HG02884 (cell line): ENCODE measurements around the gene DLG4.
"Not testable (repeated sequence)": the region's sequence is repeated elsewhere in the genome, so short reads cannot be mapped to it uniquely, and the experiment has no call there.

ENCODE experiments used
- ATAC-seq: cut with Tn5 transposase; IDR thresholded peaks from one replicate; pipeline ENCODE4 v1.9.1; 2021; ENCODE audit warnings: mild to moderate bottlenecking, moderate library complexity; ENCODE audit not compliant: unreplicated experiment

The DLG4 gene

DNA sequence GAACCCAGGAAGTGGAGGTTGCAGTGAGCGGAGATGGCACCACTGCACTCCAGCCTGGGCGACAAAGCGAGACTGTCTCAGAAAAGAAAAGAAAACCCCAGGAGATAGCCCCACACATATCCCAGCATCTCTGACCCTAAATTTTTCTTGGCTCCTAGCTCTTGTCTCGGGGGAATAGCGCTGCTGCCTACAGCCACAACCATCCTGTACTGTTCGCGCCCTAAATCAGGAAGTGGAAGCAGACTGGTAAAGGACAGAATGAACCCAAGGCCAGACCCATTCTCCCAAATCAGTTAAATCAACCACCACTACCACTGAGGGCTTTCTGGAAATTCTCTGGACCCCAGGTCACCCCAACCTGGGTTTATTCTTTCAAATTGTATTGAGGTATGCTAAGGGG, 30.2 kb upstream of the DLG4 start:
- no peak for ATAC-seq

DNA sequence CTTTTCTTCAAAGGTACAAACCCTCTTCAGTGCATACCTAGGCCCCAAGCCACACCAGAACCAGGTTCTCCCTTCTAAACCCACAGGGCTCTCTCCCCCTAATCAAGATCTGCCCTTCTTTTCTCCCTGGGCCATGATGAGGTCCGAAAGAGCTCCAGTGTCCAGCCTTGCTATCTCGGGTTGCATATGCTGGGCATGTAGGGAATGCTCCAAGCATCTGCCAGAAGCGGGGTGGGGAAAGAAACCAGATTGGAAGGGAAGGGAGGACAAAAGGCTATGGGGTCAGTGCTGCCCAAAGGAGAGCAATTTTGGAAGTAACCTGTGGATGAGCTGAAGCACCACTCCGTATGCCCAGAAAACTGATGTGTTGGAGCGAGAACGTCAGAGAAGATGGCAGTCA, 29.6 kb upstream of the DLG4 start:
- no peak for ATAC-seq

DNA sequence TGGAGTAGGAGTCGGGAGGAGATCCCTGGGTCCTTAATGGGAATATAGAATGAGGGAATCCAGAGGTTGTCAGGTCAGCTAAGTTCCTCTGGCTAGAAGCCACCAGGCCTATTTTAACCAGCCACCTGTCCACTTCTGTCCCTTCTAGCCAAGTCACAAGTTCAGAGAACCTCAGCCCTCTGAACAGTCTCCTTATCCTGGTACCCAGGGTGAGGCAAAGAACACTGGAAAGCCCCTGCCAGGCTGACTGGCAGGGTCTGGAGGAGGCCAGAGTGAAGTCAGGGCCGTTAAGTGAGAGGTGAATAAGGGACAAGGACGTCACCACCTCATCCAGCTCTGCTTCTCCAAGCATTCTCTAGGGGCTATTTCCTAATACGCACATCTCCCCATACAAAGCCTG, 29.2 kb upstream of the DLG4 start:
- no peak for ATAC-seq

DNA sequence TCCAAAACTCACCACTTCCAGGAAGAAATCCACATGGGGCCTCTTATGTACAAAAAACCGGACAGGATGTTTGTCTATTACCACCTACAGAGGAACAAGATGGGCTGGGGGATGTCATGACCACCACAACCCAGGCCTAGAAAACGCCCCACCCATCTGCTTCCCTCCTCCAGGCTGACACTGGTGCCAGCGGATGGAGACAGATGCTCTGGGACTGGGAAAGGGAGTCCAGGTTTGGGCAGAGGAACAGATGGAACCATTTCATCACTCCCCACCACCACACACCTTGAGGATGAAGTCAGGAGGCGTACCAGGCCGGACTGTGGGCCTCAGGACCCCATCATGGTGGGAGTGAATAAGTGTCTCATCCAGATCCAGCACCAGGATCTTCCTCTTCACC, 27.1 kb upstream of the DLG4 start:
- ATAC-seq, result no peak

DNA sequence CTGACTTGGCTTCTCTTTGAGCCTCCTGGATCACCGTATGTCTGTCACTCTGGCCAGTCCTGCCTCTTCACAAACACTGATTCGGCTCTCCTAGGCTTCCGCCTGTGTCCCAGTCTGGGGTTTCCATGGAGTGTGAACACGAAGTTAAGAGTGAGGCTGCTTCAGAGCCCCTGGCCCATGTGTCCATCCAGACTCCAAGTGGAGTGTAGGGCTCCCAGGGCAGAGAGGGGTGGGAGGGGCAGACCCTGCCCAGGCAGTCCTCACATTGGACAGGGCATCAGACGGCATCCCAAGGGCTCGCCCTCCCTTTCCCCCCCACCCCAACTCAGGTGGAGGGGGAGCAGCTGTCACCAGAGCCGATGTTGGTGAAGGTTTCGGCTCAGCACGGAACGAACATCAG, 24.2 kb upstream of the DLG4 start:
- ATAC-seq, result not testable (repeated sequence)

- ATAC-seq, result no peak
These were observed 23.8 kb upstream of the DLG4 start for GRCh38 chr17:7243453-7243729.

DNA sequence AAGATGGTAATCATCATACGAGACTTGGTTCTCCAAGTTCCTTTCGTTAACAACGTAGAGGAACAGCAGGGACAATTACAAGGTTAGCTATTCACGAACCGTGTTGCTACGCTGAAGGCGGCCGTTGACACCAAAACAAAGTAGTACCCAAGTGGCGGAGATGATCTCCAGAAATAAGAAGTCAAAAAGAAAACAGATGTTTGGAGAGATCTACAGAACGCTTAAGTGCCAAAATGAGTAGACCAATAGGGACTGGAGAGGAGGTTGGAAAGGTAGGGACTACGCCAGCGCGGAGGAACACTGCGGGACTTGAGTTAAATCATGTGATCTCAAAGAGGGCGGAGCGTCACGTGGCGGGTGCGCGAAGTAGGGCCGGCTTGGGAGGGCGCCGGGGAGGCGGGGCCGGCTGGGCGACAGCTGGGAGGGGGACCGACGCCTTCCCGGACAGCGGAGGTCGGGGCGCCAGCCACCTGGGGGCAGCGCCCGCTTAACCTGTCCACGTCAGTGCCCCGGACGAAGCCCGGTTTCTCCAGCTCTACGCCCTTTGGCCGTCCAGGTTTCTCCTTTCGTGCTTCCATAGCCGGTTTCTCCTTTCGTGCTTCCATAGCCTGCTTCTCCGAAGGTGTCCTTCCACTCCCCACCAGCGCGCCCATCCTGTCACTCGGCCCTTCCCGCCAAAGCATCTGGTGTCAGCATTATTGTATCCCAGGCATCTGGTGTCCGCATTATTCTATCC, 23.2 kb upstream of the DLG4 start:
- ATAC-seq, result no peak

GRCh38 chr17:7241783-7242716, 22.4 kb upstream of the DLG4 start, which contains the start of gene GABARAP:
GABARAP (minus strand) TSS chr17:7242449; CDS start chr17:7242330, 119 bp downstream.
- ATAC-seq, result no peak

DNA sequence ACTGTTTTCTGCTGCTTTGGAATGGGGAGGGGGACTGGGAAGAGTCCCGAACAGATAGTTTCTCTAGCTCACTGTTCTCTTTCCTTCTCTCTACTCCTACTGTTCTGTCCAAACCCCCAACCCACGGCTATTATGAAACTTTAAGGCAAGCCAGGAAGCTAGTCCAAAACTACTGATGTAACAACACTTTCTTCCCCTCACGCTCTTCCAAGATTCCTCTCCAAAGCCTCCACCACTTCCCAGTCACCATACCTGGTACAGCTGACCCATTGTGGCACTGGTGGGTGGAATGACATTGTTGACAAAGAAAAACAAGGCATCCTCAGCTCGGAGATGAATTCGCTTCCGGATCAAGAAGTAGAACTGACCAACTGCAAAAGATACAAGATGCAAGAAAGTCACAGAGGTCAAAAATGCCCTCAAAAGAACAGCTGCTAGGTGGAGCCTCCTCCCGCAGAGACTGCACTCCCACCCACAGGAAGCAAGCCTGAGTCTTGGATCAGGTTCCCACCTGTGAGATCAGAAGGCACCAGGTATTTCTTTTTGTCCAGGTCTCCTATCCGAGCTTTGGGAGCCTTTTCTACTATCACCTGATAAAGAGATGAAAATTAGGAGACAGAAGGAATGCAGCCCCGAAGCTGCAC, 21.6 kb upstream of the DLG4 start:
- no peak for ATAC-seq

DNA sequence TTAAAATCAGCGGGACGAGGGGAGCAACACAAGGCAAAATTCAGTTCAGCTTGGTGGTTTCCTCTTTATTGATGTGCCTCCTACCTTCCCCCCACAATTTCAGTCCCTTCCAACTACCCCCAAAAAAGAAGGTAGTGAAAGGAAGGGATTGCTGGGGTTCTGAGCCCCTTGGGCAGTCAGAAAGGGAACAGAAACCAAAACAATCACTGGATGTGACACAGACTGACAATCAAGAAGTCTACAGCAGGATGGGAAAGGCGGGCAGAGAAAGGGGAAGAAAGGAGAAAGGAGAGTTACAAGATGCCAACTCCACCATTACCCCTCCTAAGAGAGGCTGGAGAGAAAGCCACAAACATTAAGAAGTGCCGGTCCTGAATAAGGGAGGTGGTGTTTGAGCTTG, 20.7 kb upstream of the DLG4 start:
- no peak for ATAC-seq

DNA sequence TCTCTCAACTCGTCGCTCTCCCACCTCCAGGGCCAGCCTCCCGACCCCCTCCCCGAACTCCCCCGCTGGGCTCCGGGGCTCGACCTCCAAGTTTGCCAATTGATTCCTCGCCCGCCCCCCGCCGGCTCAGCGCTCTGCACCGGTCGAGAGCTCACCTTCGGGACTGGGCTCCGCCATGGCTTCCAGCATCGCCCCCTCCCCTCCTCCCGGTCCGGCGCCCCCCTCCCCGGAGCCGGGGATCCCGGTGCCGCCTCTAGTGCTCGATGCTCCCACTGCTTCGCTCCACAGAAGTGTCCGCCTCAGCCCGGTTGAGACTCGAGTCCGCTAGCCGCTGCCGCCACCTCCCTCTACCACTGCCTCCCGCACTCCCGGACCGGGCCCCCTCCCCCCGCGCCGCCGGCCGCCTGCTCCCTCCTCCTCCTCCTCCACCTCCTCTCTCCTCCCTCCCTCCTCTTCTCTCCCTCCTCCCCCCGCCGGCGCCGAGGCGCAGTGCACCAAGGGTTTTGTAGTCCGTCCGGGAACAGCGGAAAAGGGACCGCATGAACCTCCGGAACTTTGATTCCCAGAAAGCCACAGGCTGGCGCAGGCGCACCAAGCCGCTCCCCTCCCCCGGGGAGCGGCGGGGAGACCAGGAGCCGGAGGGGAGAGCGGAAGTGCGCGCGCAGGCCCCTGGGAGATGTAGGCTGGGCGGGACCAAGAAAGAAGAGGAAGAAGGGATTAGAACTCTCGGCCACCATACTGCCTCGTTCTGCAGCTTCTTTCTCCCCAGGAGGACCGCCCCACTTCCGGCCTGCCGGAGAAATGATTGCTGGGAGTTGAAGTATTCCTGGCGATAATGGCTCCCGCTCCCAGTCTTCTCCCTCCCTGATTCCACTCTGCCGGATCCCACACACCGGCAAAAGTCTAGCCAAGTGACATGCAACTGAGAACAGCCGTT, 19.7 kb upstream of the DLG4 start, which contains the start of gene PHF23:
PHF23 (minus strand) TSS at position 367 of the 937 bp plus-strand sequence; CDS start at position 189, 178 bp downstream.
- ATAC-seq, result peak; percentile 47

GRCh38 chr17:7238420-7239090, 18.9 kb upstream of the DLG4 start:
- ATAC-seq, result no peak

GRCh38 chr17:7237761-7238419, 18.3 kb upstream of the DLG4 start:
- no peak for ATAC-seq

DNA sequence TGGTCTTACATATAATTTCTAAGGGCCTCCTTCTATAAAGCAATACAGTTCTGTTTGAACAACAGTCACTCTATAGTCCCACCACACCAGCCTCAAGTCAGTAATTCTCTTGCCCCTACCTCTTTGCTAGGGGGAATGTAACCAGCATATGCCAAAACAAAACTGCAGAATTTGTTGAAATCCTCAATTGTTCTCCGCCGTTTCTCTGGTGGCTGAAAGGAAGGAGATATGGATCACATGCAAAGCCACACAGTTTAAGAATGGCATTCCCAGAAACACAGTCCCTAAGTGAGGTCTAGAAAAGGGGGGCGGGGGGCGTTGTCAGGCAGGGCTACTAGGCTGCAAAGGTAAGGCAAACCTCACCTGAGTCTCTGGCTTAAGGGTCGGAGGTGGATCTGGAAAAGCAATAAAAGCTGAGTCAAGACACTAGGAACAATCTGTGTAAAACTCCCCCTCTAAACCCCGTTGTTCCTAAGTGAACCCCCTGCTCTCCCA, 17.7 kb upstream of the DLG4 start:
- no peak for ATAC-seq

DNA sequence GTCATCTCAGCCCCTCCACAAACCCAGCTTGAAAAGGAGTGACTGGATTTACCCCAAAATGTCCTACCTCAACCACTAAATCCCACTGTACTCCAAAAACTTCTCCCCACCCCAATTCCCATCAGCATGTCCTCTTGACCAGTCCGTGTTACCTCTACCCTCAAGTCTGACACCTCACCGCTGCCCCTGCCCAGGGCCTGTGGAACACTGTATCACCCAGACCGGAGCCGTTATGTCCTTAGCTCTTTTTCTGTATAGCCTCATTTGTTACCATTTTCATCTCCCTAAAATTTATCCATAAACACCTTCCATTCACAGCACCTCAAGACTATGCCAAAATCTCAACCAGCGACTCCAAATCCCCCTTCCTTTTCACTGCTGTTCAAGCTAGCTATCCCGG, 17.2 kb upstream of the DLG4 start:
- ATAC-seq, result no peak

- no peak for ATAC-seq
These were observed 16.3 kb upstream of the DLG4 start for GRCh38 chr17:7235693-7236665.

DNA sequence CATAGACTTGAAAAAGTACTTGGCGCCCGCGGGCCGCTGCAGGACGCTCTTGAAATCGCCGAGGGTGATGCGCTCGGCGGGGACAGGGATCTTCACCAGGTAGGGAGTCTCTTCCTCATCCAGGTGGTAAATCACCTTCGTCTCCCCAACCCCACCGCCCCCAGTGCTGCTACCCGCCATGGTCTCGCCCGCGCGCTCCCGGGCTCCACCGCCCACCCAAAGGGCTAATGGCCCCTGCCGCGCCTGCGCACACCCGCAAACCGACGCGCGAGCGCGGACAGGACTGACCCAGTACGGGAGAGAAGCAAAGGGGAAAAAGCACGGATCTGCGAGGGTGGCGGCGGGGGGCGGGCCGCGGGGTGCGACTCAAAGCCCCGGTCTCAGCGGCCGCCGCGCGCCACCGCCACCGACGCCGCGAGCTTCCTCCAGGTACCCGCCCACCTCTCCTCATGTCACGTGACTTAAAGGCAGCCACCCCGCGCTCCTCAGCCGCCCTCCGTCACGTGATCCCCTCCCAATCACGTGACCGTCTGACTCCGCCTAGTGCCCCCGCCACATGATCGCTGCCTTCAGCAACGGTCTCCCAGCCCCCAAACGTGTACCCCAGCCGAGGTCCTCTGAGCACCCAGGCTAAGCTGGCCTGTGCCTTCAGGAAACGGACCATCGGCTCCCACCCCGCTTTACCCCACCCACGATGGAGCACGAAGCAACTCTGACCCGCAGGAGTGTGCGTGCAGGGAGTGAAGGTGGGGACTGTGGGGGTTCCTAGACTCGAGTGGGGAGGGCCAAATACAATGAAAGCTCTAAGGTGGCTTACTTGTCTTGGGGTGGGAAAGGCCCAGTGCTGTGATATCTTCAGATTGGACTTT, 14.7 kb upstream of the DLG4 start, which contains the start of gene DVL2:
DVL2 (minus strand) TSS at position 435 of the 869 bp plus-strand sequence; CDS start at position 180, 255 bp downstream.
- peak; percentile 36 for ATAC-seq
